NCI-H345 treated with DMSO at 0.1 percent for 48 hours (cell line): ENCODE measurements around the gene RNF214.
"Not testable (repeated sequence)": the region's sequence is repeated elsewhere in the genome, so short reads cannot be mapped to it uniquely, and the experiment has no call there.

Source experiments
- DNase-seq: peaks from one replicate; lab custom pipeline; 2025; ENCODE audit not compliant: unreplicated experiment; lab: John Stamatoyannopoulos, UW

The RNF214 gene

GRCh38 chr11:117232092-117232878, at the start of gene RNF214:
TSS of gene RNF214 (plus strand) at chr11:117232671. CDS start at chr11:117234273, 1,602 bp downstream.
- DNase-seq = peak; percentile 57

GRCh38 chr11:117183178-117183577, 49.3 kb upstream of the RNF214 start:
- DNase-seq = not testable (repeated sequence)

GRCh38 chr11:117183724-117184349, 48.6 kb upstream of the RNF214 start:
- DNase-seq = no peak

GRCh38 chr11:117185736-117186430, 46.6 kb upstream of the RNF214 start:
- no peak for DNase-seq

- DNase-seq = no peak
These were observed 46.1 kb upstream of the RNF214 start for GRCh38 chr11:117186431-117186761.

- no peak for DNase-seq
These were observed 45.5 kb upstream of the RNF214 start for GRCh38 chr11:117187007-117187406.

GRCh38 chr11:117187428-117187798, 45.1 kb upstream of the RNF214 start:
- no peak for DNase-seq

GRCh38 chr11:117187799-117188481, 44.5 kb upstream of the RNF214 start:
- DNase-seq = no peak

GRCh38 chr11:117188620-117189081, 43.8 kb upstream of the RNF214 start:
- DNase-seq = no peak

- no peak for DNase-seq
These were observed 43.1 kb upstream of the RNF214 start for GRCh38 chr11:117189191-117189940.

GRCh38 chr11:117189941-117190544, 42.4 kb upstream of the RNF214 start:
- DNase-seq = no peak

GRCh38 chr11:117191680-117192400, 40.6 kb upstream of the RNF214 start:
- no peak for DNase-seq

- no peak for DNase-seq
These were observed 40.0 kb upstream of the RNF214 start for GRCh38 chr11:117192401-117192875.

- no peak for DNase-seq
These were observed 39.1 kb upstream of the RNF214 start for GRCh38 chr11:117193130-117194020.

GRCh38 chr11:117194267-117194666, 38.2 kb upstream of the RNF214 start:
- no peak for DNase-seq

- no peak for DNase-seq
These were observed 37.2 kb upstream of the RNF214 start for GRCh38 chr11:117195258-117195657.

GRCh38 chr11:117195761-117196160, 36.7 kb upstream of the RNF214 start:
- no peak for DNase-seq

- no peak for DNase-seq
These were observed 35.5 kb upstream of the RNF214 start for GRCh38 chr11:117197006-117197405.
